NCI-H526 treated with DMSO at 0.1 percent for 48 hours (cell line): Measurements from ENCODE around the gene SLC26A8.
"Not testable (repeated sequence)": the region's sequence is repeated elsewhere in the genome, so short reads cannot be mapped to it uniquely, and the experiment has no call there.

Experiments
- DNase-seq: peaks from one replicate; lab custom pipeline; 2025; lab: John Stamatoyannopoulos, UW

SLC26A8 gene

GRCh38 chr6:35911871-35912653, 112.4 kb downstream of the SLC26A8 start:
- no peak for DNase-seq

- DNase-seq: not testable (repeated sequence)
Measured at GRCh38 chr6:35909571-35909970, 114.9 kb downstream of the SLC26A8 start.

- not testable (repeated sequence) for DNase-seq
Measured at GRCh38 chr6:35908753-35909401, 115.6 kb downstream of the SLC26A8 start.

GRCh38 chr6:35907750-35908149, 116.7 kb downstream of the SLC26A8 start:
- no peak for DNase-seq

- no peak for DNase-seq
Measured at GRCh38 chr6:35906499-35906846, 118.0 kb downstream of the SLC26A8 start.

GRCh38 chr6:35905841-35906498, 118.5 kb downstream of the SLC26A8 start:
- no peak for DNase-seq

GRCh38 chr6:35905141-35905785, 119.2 kb downstream of the SLC26A8 start:
- DNase-seq: no peak

- DNase-seq: no peak
Measured at GRCh38 chr6:35903679-35904078, 120.8 kb downstream of the SLC26A8 start.

GRCh38 chr6:35900448-35900847, 124.0 kb downstream of the SLC26A8 start:
- DNase-seq: no peak

GRCh38 chr6:35898003-35898402, 126.4 kb downstream of the SLC26A8 start:
- no peak for DNase-seq

GRCh38 chr6:35897486-35897885, 127.0 kb downstream of the SLC26A8 start:
- DNase-seq: no peak

- peak; percentile 8 for DNase-seq
Measured at GRCh38 chr6:35897036-35897435, 127.4 kb downstream of the SLC26A8 start.

- no peak for DNase-seq
Measured at GRCh38 chr6:35896228-35896627, 128.2 kb downstream of the SLC26A8 start.

- DNase-seq: no peak
Measured at GRCh38 chr6:35895560-35895959, 128.9 kb downstream of the SLC26A8 start.

GRCh38 chr6:35894776-35895175, 129.7 kb downstream of the SLC26A8 start:
- no peak for DNase-seq
